HL-60/S4 treated with phorbol 12-myristate 13-acetate at 8.2 ng/mL for 4 days and 3 days (cell line): ENCODE data around the gene SYNDIG1.
"Not testable (repeated sequence)": the region's sequence is repeated elsewhere in the genome, so short reads cannot be mapped to it uniquely, and the experiment has no call there.

Experiments used
- in situ Hi-C: fragments of 300-500 bp; cut with MboI; formaldehyde crosslinking; loops from 2 replicates; pipeline ENCODE4 v1.15.0; 2022; ENCODE audit warnings: low sequenced_read_pairs

Gene SYNDIG1

GRCh38 chr20:24608926-24609667 is 139.7 kb downstream of the SYNDIG1 start:
- in situ Hi-C loops, result no loop called here

DNA sequence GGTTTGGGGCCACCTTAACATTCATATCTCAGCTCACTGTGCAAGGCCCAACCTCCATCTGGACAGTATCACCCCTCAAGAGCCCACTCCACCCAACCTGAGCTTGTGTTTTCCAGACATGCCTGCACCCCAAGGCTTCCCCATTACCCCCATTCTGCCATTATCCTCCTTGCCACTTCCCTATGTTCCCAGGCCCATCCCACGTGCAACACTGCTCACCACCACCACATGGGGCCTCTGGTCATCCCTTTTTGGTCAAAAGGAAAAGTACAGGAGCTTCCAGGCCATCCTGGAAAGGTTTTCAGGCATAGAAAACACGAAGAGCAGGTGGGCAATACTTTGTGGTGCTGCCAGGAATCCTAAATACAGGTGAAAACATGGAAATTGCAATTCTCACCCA is 140.3 kb downstream of the SYNDIG1 start:
- in situ Hi-C loops, result no loop called here

DNA sequence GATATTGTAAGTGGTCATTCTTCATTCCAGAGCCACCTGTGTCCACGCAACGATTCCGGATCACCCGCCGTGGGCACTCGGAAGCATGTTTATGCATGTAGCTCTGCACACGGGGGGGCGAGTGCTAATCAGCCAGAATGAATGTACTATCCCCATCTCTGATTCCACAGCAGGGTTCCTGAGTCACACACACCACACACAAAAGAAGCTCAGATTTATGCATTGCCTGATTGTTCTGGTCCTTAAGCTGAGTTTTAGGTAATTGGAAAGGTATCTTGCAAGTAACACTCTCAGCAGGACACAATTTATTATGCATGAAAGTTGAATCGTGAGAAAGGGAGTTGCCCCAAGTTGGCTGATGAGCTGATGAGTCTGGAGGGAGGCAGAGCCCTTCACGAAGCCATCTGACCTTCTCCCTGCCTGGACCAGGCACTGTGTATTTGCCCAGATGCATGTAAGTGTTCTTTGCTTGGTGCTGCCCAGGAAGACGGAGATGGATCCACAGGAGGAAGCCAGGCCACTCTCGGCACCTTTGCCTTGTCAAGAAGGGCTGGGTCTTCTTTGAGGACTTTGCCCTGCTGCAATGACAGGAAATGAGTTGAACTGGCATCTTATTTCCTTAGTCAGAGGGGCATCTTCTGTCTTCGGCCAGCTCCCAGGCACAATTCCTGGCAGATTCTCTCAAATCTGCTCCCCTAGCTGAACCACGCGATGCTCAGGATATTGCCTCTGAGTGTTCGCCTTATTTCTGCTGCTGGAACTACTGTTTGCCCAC is 141.1 kb downstream of the SYNDIG1 start:
- in situ Hi-C loops, result no loop called here

GRCh38 chr20:24611360-24612140 is 142.1 kb downstream of the SYNDIG1 start:
- in situ Hi-C loops, result no loop called here

GRCh38 chr20:24612799-24613775 is 143.7 kb downstream of the SYNDIG1 start:
- in situ Hi-C loops, result no loop called here

GRCh38 chr20:24614341-24614740 is 144.9 kb downstream of the SYNDIG1 start:
- in situ Hi-C loops, result no loop called here

DNA sequence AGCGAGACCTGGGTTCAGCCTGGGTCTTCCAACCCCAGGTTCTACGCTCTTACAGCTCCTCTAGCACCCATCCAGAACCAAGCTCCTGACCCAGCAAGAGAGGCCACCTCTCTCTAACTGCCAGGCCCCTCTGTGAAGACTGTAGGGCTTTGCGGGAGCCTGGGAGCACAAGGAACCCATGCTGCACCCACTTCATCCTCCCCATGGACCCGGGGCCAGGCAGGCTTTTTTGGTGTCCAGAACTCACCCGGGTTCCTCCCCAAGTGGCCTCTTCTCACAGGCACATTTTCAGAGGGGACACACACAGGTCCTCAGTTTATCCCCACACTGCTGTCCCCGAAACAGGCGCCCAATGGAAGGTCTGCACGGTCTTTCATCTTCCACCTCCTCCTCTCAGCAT is 145.9 kb downstream of the SYNDIG1 start:
- in situ Hi-C loops, result no loop called here

DNA sequence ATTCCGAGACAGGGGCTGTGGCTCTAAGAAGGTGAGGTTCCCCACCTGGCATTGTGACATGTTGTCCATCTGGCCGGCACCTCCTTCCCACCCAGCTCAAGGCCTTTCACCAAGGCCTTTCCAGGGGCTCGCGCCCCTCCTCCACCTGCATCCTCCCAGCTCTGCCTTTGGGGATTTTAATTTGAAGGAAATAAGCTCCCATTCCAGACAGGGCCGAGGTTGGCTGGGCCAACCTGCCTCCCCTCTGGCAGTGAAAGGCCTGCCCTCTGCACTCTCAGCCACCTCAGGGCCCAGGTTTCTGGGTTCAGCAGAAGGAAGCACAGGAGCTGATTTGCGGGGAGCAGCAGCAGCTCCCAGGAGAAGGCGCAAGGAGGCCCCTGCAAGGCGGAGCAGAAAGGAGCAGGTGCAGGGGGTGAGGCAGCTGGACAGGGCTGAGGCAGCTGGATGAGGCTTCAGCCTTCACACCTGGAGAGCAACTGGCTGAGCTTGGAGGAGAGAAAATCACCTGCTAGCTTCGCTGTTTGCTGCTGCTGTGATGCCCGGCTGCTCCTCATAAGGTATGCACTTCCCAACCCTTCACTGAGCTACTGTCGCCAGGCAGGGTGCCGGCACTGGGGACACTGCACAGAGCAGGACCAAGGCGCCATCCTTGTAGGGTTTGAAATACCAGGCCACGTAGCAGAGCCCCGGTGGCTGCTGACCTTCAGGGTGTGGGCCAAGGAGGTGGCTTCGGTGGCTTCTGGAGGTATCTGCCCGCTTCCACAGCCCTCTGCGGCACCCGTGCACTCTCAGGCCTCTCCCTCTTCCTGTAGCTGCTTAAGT is 147.0 kb downstream of the SYNDIG1 start:
- in situ Hi-C loops, result no loop called here

DNA sequence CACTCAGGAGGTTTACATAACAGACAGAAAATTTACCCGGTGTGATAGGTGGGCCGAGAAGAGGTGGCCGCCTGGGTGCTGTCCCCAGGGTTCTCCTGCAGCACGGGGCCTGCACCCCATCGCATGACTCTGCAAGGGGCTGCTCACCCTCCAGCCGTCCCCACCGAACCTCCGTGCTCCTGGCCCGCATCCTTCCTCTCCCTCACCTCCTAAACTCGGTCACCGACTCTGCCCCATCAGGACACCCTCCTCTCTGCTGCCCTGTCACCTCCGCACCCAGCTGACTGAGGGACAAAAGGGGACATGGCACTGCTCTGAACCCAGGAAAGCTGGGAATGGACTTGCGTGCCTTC is 147.6 kb downstream of the SYNDIG1 start:
- in situ Hi-C loops, result no loop called here

GRCh38 chr20:24617757-24618450 is 148.5 kb downstream of the SYNDIG1 start:
- in situ Hi-C loops, result no loop called here

GRCh38 chr20:24618739-24619138 is 149.3 kb downstream of the SYNDIG1 start:
- in situ Hi-C loops, result no loop called here

DNA sequence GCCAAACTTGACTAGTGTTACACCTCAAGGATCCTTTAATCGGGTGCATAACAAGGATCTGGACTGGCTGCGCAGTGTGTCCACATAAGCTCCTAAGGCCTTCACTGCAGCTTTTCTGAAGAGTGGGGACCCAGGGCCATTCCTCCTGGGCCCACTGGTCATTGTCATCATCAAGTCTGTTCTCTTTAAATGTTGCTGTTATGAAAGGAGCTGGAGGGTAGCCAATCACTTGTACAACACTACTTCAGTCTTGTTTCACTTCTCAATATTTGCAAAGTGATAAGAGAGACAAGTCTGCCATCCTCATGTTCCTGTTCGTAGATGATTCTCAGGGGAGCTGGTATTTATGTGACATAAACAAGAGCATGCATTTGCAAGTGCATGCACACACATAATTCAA is 149.8 kb downstream of the SYNDIG1 start:
- in situ Hi-C loops, result no loop called here

- in situ Hi-C loops, result no loop called here
These were observed 151.6 kb downstream of the SYNDIG1 start for GRCh38 chr20:24620937-24621519.

- in situ Hi-C loops, result no loop called here
These were observed 153.4 kb downstream of the SYNDIG1 start for GRCh38 chr20:24622856-24623255.

DNA sequence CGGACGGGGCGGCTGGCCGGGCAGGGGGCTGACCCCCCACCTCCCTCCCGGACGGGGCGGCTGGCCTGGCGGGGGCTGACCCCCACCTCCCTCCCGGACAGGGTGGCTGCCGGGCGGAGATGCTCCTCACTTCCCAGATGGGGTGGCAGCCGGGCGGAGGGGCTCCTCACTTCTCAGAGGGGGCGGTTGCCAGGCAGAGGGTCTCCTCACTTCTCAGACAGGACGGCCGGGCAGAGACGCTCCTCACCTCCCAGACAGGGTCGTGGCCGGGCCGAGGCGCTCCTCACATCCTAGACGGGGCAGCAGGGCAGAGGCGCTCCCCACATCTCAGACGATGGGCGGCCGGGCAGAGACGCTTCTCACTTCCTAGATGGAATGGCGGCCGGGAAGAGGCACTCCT is 156.7 kb downstream of the SYNDIG1 start:
- in situ Hi-C loops, result not testable (repeated sequence)

- in situ Hi-C loops, result no loop called here
These were observed 157.9 kb downstream of the SYNDIG1 start for GRCh38 chr20:24627291-24627690.

GRCh38 chr20:24627926-24628325 is 158.5 kb downstream of the SYNDIG1 start:
- in situ Hi-C loops, result no loop called here

DNA sequence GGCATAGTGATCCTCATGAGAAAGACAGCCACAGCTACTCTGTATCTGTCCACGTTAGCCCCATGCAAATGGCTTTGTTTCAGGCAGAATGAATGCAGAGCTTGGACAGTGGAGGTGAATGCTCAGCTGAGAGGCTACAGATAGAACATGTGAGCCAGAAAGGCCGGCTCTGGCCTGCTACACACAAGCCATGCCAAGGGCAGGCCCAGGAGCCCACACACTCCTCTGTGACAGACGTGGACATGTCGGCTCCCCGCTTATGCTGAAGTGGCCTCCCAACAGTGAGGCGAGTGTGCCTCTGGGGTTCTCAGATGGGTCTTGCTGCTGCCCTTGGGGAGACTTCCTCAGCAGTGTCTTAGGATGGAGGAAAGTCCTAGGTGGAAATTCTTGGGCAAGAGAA is 159.6 kb downstream of the SYNDIG1 start:
- in situ Hi-C loops, result no loop called here

DNA sequence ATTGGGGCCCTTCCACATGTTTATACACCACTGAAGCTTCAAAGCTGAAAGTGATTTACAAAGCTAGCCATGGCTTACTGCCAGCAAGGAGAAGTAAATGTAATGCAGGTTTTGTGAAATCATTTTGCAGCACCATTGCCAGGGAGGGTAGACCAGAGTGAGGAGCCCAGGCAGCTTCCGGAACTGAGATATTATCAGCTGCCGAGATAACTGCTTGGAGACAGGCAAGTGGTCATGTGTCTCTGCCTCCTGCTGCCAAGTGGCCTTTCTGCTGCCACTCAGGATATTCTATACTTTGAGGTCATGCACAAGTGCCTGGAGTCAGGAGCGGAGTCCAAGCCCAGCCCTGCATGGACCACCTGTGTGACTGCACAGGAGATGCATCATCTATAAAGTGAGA is 160.2 kb downstream of the SYNDIG1 start:
- in situ Hi-C loops, result no loop called here
